NCI-H774 (cell line): Measurements from ENCODE around the gene ZBED3.
A peak's percentile ranks its signal among the peaks of the same experiment; 100 is the strongest.

Experiments
- DNase-seq: peaks from one replicate; lab custom pipeline; 2025; lab: John Stamatoyannopoulos, UW

ZBED3 gene

GRCh38 chr5:77076961-77077828, 9.9 kb downstream of the ZBED3 start:
- peak; percentile 69 for DNase-seq

GRCh38 chr5:77074745-77075144, 12.3 kb downstream of the ZBED3 start:
- DNase-seq: no peak

- no peak for DNase-seq
Observed at GRCh38 chr5:77073667-77074066, 13.4 kb downstream of the ZBED3 start.

- no peak for DNase-seq
Observed at GRCh38 chr5:77066823-77067442, 20.2 kb downstream of the ZBED3 start.

- DNase-seq: no peak
Observed at GRCh38 chr5:77066184-77066583, 20.9 kb downstream of the ZBED3 start.

GRCh38 chr5:77065256-77065655, 21.8 kb downstream of the ZBED3 start:
- DNase-seq: no peak

- no peak for DNase-seq
Observed at GRCh38 chr5:77064040-77064439, 23.0 kb downstream of the ZBED3 start.

GRCh38 chr5:77046416-77047073, 40.5 kb downstream of the ZBED3 start:
- DNase-seq: no peak

GRCh38 chr5:77035950-77036349, 51.1 kb downstream of the ZBED3 start:
- DNase-seq: no peak

GRCh38 chr5:77033338-77033737, 53.7 kb downstream of the ZBED3 start:
- no peak for DNase-seq

- no peak for DNase-seq
Observed at GRCh38 chr5:77032635-77033034, 54.5 kb downstream of the ZBED3 start.

GRCh38 chr5:77031891-77032290, 55.2 kb downstream of the ZBED3 start:
- DNase-seq: no peak

- DNase-seq: peak; percentile 91
Observed at GRCh38 chr5:77030097-77031071, 56.7 kb downstream of the ZBED3 start, which contains the start of gene AGGF1. Gene AGGF1 (plus strand): TSS chr5:77030404. CDS start chr5:77030767, 363 bp downstream.

GRCh38 chr5:77029376-77029885, 57.7 kb downstream of the ZBED3 start:
- DNase-seq: no peak

- no peak for DNase-seq
Observed at GRCh38 chr5:77028631-77029375, 58.3 kb downstream of the ZBED3 start.

- no peak for DNase-seq
Observed at GRCh38 chr5:77024490-77024889, 62.6 kb downstream of the ZBED3 start.

GRCh38 chr5:77022511-77023417, 64.3 kb downstream of the ZBED3 start:
- no peak for DNase-seq
